Measurements from ENCODE around the gene FAXDC2.

Gene FAXDC2

DNA sequence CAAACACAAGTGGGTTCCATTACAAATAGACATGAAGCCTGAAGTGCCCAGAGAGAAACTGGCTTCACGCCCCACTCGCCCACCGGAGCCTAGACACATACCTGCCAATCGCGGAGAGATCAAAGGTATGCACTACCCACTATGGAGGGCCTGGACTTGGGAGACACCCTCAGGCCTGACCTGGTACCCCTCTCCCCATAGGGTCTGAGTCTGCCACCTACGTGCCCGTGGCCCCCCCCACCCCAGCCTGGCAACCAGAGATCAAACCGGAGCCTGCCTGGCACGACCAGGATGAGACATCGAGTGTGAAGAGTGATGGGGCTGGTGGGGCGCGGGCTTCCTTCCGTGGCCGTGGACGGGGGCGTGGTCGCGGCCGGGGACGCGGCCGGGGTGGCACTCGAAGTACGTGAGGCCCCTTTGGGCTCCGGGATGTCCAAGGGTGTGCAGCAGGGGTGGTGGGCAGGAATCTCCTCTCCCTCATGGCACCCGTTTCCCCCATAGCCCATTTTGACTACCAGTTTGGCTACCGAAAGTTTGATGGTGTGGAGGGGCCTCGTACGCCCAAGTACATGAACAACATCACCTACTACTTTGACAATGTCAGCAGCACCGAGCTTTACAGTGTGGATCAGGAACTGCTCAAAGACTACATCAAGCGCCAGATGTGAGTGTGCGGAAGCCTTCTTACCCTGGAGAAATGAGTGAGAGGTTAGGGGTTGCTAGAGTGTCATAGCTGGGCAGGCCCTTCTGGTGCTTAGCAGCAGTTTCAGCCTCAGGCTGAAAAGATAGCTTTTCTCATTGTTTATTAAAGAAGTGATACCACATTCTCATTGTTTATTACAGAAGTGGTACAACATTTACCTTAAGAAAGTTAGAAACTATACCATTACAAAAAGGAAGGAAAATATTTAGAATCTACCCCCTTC is 56.5 kb downstream of the FAXDC2 start:
- no peak for DNase-seq

DNA sequence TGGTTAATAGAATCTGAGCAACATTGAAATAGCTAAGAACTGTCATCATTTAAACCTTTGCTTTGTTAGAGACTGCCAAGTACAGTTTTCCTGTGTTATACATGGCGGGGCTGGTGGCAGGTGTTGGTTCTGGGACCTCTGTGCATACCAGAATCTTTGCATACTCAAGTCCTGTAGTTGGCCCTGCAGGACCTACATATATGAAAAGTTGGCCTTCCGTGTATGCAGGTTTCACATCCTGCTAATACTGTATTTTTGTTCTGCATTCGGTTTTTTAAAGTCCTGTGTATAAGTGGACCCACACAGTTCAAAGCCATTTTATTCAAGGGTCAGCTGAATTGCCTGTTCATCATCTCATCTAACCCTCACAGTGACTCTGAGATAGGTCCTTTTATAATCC is 58.9 kb downstream of the FAXDC2 start:
- DNase-seq = no peak

DNA sequence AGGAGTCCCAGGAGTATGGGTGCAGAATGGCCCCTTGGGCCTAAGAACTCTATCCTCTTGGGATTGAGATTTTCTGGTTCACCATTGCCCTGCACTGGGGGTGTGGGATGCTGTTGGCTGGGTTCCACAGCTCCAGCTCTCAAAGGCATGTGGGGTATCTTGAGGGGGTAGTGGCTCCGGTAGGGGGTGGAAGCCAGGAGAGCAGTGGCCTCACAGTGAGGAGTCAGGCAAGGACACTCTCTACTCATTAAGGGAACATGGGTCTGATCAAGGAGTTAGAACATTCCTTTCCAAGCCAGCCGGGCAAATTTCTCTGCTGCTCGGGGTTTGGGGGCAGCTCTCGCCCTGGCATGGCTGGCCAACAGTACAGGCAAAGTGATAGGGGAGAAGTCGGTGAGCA is 62.2 kb downstream of the FAXDC2 start:
- DNase-seq = no peak

DNA sequence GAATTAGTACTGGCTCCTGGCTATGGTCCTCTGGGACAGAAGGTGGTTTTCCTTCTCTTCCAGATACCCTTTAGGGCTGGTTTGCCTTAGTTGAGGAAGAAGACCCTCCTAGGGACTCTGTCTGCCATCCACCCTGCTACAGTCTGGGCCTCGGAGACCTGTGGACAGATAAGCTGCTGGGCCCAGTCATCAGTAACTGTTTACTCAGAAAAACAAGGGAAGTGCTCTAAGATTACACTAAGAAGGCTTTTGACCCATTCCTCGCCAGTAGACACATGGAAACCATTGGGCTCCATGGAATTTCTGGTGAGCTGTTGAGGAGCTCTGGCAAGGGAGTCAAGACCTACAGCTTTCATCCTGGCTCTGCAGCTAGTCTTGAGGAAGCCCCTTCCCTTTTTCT is 64.0 kb downstream of the FAXDC2 start:
- no peak for DNase-seq

DNA sequence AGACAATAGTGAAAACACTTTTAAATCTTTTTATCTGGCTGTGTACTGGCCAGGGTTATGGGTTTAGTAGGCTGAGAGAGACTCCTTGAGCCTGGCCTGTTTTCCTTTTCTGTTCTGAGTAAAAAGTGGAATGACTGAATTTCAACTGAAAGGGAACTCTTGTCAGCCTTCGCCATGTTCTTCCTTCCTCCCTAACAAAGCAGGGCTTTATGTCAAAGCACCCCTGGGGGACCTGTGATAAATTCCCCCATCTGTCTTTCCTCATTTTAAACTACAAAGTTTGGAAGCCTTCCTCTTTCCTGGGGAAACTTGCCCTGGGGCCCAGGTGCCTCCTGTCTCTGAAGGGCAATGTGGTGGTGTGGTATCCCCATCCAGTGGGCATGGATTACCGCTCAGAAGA is 65.5 kb downstream of the FAXDC2 start:
- no peak for DNase-seq

DNA sequence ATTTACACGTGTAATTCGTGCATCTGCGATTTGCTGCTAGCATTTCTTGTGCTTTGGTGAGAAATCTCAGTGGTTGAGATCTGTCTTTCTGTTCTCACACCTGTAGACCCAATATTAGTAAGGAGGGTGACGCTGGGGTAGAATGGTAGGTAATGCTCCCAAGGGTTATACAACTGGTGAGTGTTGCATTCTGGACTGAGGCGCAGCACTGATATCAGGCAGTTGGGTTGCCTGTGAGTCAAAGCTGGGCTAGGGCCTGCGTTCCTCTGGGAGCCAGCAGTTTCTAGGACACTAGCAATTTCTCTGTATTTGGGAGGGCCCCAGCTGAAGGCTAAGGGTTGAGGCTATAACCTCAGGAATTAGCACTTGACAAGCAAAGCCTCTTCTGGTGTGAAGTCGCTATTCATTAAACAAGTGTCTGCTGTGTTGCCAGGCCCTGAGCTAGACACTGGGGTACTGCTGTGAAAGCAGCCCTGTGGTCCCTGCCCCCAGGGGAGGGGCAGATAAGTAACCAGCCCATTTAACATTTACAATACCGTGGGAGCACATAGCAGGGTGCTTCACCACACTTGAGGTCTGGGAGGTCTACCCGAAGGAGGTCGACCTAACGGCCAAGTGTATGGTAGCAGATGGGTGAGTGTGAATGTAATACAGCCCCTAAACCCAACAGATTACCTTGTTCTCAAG is 66.5 kb downstream of the FAXDC2 start:
- no peak for DNase-seq

DNA sequence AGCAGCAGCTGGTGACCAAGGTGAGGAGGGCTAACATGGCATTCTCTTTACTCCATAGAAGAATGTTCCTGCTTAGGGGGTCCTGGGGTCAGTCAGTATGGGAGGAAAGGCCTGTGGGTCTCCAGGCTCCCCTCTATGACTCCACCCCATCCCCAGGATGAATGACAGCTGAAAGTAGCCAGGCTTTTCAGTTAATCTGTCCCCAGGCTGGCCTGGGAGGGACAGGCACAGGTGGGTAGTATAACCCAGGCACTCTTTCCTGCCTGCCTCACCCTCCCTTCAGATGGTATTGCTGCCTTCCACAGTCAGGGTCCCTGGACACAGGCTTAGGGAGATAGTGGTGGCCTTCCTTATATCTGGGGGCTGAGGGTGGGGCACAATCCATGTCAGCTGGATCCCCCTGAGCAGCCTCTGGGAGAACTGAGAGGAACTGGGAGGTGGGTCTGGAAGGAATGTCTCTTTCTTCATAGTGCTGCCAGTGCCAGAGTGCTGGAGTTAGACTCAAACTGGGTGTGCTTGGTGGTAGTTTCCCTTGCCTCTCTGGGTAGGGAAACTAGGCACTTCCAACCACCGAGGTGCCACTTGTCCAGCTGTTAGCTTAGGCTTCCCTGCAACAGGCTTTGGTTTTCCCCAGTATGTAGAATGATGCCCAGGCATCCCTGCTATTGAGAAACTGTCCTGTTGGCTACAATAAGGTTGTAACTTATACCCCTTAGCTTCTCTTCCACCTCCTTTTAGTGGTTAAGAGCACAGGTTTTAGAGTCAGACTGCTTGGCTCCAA is 67.4 kb downstream of the FAXDC2 start:
- no peak for DNase-seq

DNA sequence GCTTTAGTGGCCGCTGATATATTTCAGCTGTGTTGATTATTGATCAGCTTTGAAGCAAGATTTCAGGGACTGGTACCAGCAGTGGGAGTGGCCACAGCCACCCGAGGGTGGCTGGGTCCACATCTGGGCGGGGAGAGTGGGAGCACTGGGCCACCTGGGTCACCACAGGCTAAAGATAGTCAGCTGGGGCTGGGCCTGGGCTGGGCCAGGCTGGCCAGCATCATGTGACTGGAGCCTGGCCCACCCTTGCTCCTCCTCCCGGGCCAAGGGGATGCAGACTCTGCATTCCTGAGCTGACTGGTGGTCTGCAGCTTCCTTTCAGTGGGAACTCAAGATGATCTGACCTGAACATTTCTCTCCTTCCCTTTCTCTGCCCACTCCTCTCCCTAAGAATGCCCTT is 68.1 kb downstream of the FAXDC2 start:
- DNase-seq = no peak

DNA sequence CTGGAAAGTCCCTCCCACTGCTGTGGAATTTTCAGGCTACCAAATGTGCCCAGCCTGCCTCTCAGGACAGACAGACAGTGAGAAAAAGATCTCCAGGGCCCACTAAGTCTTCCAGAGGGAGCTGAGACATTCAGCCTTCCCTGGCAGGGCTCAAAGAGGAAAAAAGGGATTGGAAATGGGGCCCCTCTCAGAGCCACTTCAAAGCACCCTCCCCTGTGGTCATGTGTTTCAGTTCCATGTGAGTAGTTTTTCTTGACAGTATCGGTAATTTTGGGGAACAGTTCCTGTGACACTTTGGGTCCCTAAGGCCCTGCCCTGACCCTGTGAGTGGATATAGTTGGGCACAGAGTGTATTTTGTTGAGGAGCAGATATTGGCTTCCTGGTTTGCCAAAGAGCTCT is 70.3 kb downstream of the FAXDC2 start:
- DNase-seq = no peak

DNA sequence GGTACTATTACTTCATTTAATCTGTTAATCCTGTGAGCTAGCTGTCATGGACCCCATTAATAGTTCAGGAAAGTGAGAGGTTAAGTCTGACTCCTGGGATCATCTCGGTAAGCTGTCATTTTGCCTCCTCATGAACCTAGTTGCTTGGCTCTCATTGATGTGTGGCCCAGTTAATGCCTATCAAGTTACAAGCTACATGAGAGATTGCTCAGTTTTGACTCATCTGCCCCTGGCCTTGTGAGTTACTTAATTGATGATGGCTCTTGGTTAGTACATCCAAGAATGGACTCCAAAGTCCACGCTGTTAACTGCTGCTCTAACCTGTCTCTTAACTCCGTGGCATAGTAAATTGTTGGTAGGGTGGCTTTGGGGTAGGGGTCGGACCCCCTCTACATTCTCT is 71.3 kb downstream of the FAXDC2 start:
- no peak for DNase-seq

DNA sequence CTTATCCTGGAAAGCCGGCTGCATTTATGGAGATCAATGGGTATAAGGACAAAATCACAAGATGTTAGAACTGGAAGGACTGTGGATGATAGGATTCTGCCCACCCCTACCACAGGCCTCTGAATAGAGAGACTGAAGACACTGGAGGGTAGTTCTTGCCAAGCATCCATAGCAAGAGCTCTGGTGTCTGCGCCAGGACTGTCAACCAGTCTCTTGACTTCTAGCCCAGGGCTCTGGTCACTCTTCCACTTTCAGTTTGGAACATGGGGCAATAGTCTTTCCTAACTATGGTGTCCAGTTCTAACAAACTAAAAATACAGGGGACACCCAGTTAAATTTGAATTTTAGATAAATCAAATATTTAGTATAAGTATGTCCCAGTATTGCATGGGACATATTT is 71.9 kb downstream of the FAXDC2 start:
- no peak for DNase-seq

DNA sequence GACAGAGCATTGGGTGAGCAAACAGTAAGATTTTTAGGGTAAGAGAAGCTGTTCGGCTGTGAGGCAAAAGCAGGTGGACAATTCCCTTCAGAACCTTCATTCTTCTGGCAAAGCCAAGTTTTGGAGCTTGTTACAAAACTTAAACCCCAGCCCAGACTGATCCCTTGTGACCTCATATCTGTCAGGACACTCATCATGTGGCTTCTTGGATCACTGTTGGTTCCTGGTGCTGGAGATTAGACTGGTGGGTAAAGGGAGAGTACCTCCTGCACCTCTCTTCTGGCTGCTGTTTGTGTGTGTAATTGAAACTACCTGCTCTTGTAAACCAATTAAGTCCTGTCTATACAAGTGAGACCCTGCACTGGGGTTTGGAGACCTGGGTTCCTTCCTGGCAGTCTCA is 74.2 kb downstream of the FAXDC2 start:
- no peak for DNase-seq

DNA sequence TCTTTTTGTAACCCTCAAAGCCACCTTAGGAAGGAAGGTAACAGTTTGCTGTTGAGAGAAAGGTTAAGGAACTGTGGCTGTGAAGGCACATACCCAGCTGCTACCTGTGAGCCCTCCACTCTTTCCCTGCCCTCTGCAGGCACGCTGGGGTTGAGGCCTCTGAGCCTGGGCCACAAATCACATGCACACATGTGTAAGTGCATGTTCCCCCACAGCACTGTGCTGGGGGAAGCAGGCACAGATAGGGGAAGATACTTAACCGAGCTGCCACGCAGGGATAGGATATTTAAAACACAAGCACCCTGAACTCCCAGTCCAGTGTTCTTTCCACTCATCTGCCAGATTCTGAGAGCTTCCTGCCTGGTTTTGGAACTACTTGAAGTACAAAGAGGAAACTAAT is 77.1 kb downstream of the FAXDC2 start:
- no peak for DNase-seq

DNA sequence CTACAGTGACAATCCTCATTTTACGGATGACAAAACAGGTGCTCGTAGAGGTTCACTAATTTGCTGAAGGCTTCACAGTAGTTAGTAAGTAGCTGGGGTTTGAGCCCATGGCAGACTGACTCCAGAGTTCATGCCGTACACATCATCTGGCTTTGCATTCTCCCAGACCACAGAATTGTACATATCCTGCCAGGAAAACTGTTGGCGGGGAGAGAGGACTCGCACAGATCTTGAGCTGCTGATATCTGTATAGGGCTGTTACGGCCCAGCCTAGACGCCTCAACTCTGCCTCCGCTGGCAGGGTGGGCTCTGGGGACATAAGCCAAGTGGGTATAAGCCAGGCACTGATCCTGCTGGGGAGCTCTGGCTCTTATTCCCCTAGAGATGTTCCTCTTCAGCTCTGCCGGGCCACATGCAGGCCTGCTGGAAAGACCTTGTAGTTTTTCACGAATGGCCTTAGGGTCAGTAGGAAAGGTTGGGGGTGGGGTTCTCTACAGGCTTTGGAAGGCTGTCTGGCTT is 79.0 kb downstream of the FAXDC2 start:
- DNase-seq = no peak

DNA sequence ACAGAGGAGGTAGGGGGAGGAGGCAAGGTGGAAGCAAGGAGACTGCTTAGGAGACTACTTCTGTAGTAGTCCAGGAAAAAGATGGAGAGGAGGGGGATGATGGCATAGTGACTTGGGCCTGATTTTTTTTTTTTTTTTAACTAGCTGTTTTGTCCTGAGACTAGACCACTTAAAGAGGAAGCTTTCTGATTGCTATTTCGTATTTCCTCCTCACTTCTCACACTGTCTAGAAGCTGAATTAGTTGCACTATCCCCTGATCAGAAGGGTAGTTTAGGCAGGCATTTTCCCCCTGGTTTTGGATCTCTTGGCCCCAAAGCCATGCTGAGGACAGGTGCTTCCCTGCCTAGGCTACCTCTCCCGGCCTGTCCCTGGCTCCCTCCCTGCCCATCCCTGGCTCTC is 80.3 kb downstream of the FAXDC2 start:
- DNase-seq = no peak
